HG02610 (cell line): ENCODE data around the gene CA10.

Source experiments
- ATAC-seq: cut with Tn5 transposase; IDR thresholded peaks from one replicate; pipeline ENCODE4 v1.9.1; 2021; ENCODE audit warnings: mild to moderate bottlenecking, moderate library complexity; ENCODE audit not compliant: unreplicated experiment

Gene CA10

DNA sequence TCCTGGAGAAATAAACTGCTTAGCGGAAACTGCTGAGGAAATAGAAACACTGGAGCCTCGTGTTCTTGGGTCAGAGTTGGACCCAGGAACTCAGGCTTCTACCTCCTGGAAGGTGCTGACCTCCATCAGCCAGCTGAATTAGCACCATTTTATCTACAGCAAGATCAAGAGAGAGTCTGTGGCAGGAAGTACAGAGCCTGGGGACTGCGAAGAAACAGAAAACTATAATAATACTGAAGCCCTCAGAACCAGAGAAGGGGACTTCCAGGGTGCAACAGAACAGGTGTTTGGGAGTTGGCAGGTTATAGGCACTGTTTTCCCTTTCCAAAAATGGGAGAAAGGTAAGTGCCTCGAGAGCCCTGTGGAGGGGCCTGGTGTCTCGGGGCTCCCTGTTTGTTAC is 379.7 kb downstream of the CA10 start:
- no peak for ATAC-seq

DNA sequence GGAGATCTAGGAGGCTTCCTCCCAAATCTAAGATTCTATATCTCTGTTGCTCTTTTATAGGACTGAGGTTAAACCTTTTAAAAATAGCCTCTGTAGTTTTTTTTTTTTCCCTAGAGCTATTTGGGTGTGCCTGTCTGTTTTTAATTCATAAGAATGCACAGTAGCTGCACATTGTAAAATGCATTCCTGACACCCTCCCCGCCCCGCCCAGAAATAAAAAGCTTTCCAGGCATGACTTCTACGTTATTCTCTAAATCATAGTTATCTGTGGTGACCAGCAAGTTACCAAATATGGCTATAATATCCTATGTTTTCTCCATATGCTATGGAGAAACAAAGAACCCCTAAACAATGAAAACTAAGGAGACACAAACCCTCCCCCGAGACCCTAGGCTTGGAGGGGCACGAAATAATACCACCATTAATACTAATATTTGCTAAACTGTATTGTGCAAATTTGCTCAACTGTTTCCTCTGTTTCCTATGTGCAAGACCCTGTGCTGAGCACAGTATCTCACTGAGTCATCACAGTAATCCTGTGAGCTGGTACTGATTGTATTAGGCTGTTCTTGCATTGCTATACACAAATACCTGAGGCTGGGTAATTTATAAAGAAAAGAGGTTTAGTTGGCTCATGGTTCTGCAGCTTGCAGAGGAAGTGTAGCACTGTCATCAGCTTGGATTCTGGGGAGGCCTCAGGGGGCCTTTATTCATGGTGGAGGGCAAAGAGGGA is 388.3 kb downstream of the CA10 start:
- no peak for ATAC-seq

DNA sequence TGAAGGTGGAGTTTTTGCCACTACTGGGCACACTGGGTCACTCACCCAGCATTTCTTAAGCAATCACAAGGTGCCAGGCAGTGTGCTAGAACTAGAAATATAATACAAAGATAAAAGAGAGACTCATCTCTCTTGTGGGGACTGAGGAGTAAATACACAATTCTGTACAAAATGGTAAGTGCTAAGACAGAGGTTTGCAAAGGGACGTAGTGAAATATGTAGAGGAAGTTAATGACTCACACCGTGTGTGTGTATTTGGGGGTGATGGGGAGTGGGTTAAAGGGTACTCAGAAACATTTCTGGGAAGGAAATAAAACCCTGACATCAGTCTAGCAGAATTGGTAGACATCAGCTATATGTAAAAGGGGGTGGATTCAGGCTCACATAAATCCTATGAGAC is 389.3 kb downstream of the CA10 start:
- no peak for ATAC-seq

DNA sequence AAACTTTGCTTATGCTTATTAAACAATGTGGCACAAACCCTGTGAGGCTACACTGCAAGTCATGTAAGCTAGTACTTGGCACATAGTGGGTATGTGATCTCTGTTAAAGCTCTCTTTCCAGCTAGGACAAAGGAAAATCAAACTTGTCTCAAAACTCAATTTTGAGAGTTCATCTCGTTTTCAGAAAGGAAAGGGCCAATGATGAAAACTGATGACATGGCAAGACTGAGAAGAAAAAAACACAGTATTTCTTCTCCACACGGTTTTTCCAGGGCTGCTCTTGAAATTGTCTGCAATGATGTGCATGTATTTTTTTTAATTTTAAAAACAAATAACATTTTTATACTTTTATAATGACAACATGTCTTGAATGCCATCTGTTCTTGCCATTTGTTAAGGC is 389.8 kb downstream of the CA10 start:
- no peak for ATAC-seq

DNA sequence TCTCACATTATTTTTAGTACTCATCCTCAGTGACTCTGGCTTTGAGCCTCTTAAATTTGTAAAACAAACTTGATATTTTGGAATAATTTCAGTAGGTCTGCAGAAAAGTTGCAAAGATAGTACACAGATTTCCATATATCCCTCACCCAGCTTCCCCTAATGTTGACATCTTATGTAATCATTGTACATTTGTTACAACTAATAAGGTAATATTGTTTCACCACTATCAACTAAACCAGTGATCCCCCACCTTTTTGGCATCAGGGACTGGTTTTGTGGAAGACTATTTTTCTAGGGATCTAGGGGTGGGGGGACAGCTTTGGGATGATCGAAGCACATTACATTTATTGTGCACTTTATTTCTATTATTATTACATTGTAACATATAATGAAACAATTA is 391.2 kb downstream of the CA10 start:
- no peak for ATAC-seq

DNA sequence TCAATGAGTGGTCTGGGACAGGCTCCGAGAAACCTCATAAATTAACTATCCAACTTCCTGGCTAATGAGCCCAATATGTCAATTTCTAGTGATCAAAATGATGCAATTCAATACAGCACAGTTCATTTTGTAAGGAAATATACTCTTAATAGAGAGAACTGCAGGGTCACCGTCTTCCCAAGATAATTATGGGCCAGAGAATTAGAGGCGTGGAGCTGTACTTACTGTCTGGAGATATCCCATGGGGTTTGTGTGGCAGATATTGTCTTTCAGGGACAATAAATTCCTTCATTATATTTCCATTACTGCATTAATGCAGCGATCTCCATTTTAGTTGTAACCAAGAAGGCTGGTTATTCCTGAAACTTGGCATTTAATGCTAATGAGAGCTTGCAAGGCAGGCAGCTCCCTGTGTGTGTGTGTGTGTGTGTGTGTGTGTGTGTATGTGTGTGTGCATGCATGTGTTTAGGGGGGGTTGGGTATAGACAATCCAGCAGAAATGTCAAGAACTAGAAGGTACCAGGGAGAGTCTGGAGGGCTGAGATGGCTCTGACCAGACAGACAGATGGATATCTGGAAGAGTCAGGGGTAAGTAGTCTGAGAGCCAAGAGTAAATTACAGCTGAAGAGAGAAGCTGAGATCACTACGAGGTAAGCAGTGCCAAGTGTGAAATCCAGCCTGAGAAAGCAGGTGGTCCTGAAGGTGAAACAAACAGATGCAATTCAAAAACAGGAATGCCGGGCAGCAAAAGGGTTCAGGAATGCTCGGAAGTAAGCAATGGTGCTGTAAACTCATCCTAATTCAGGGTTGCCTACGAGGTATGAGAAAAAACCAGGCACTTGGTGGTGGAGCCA is 393.0 kb downstream of the CA10 start:
- ATAC-seq = no peak

DNA sequence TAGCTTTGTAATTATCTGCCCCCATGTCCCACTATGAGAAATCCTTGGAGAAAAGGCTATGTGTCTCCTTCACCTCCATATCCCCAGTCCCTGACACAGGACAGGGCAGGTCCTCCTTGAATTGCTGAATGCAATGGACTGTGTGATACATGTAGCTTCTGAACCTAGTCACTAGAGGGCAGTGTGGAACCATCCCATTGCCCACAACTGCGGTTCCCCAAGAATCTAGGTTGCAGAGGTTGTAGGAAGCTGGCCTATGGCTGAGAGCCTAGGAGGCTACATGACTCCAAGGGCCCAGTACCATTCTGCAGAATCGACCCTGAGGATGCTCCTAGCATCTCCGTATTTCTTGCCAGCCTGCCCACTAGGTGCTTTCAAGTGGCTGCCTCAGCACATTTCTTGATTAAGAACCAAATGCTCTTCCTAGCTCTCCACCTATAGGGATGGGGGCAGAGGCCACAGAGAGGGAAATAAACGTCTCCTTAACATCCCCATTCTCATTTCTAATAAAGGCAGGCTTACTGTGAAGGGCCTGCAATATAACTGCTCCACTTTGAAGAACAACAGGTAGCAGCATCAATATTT is 394.0 kb downstream of the CA10 start:
- ATAC-seq = peak; percentile 94

DNA sequence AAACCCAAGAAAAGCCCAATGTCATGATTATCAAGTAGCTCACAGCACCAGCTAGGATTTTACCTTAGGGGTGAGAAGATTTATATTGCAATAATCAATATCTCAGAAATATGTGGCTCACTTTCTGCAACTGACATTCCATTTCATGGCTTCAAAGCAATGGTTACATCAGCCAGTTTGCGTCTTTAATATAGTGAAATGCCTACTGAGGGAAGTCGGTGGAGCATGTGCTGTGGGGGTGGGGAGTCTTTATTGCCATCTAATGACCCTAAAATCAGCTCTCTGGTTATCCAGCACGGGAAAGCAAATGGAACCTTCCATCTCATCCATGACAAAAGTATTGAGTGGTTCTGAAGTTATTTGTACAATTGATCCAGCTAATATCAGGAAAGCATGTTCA is 395.5 kb downstream of the CA10 start:
- ATAC-seq = no peak

DNA sequence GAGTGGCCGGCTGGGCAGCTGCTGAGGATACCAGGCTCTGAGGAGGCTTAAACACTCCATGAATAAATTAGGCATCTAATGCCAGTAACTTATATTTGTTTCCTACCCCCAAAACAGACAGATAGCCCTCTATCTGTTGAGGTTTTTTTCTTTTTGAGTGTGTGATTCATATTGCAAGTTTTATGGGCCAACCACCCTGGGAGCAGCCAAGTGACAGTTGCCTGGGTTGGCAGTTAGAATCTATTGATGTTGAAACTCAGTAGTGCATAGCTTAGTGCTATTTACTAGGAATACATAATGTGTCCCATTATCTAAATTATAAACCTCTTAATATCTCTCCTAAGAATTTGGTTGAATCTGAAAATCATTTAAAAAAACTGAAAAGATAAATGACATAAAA is 397.4 kb downstream of the CA10 start:
- no peak for ATAC-seq

DNA sequence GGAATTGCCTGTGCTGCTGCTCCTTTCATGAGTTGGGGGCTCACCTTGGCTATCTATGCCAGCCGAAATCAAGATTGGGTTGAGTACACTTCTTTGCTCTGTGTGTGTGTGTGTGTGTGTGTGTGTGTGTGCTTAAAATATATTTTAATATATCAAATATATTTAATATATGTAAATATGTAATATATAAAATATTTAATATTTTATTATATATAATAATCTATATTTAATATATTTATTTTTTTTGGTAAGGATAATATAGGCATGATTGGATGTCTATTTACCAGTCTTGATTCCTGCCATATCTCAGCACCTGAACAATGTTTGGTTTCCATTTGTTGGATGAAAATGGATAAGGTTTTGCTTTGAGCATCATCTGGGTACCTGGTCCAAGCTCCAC is 399.3 kb downstream of the CA10 start:
- ATAC-seq = no peak

DNA sequence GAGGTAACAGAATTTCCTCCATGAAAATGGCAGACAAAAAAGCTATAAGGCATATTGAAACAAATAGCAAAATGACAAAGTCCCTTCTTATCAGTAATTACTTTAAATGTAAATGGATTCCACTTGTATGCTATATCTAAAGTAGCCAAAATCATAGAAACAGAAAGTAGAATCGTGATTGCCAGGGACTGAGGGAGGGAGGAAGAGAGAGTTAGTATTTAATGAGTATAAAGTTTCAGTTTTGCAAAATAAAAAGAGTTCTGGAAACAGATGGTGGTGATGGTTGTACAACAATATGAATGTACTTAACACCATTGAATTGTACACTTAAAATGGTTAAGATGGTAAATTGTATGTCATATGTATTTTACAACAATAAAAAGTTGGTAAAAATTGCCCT is 407.4 kb downstream of the CA10 start:
- no peak for ATAC-seq

DNA sequence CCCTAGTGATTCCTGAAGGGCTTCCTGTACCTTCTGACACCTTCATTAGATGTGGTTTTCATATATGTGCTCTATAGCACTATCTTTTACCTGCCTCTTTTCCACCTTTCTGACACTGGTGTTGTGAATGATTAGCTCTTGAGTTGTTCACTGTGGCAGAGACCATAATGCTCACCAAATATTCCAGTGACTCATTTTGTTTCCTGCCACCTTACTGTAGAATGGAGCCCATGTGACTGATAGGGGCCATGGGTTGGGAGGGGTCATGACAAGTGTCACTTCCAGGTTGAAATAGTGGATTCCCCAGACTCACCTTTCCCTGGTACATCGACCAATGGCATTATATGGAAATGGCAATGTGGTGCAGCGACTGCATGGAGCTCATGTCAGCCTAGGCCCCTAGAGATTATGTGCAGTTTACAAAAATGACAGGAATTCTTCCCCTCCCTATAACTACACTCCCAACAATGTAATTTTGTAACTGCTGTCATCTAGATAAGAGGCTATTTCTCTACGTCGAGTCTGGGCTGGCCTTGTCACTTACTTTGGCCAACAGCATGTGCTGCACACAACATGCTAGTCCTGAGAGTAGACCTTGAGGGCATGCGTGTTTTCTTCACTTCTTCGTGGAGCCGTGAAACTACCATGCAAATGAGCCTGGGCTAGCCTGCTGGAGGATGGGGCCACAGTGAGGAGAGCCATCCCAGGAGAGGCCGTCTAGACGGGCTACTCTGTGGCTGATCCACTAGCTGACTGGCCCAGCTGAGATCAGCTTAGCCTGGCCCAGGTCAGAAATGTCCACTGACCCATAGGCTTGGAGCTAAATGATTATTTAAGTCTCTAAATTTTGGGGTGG is 409.5 kb downstream of the CA10 start:
- ATAC-seq = peak; percentile 35

DNA sequence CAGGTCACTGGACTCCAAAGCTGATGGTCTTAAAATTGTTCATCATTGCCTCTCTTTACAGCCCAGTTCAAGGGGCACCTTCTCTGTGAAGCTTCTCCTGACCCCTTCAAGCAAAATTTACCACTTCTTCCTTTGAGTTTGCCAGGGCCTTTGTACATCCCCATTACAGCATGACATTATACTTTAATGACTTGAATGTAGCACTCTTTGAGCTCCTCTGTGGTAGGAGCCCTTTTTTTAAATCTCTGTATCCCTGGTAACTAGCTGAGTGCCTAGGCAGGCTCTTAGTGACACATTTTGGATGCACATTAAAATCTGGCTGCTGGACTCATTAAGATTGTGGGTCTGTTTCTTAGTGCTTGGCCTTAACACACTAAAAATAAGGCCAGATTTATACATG is 412.1 kb downstream of the CA10 start:
- no peak for ATAC-seq

DNA sequence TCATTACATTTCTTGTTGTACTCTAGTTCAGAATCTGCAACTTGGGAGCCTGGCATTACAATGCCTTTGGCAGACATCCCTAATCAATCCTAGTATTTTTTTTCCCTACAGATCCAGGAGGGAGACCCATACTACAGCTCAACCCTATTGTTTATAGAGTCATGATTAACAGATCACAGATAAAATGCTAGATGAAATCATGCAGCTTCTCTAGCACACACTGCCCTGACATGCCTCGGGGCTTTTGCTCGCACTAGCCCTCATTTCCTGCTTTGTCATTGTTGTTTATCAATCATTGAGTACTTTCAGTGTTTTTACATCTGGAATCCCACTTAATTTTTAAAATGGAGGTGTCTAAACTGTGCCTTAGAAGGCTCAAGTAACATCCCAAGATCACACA is 412.5 kb downstream of the CA10 start:
- ATAC-seq = no peak

DNA sequence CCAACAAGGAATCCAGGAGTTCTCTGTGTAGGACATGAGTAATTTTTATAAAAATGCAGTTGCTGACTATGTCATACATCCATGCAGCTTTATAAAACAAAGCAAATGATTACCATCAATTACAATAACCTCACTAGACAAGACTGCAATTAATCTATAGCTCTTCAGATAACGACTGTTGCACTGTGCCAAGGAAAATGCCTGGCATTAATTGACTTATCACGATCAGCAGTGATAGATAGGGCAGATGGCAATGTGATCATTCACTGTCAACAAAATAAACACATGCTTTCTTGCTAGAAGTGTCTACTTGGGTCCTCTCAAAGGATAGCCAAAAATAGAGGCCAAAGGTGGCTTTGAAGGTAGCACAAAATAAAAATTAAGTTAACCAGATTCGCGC is 415.0 kb downstream of the CA10 start:
- no peak for ATAC-seq

DNA sequence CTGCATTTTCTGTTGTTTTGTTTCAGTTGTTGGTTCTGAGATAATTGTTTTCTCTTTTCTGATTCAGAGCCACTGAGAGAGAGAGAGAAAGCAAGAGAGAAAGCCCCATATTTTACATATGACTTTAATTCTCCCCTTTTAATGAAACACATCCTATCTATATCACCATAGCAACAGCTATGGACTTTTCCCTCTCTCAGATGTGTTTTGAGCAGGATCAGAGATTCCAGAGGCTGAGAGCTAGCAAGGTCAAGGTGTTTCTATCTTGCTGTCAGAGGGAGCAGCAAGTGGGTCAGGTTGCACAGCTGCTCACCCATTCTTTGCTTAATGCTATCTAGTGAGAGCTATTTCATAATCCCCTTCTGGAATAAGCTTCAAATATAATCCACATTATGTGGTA is 415.9 kb downstream of the CA10 start:
- no peak for ATAC-seq

DNA sequence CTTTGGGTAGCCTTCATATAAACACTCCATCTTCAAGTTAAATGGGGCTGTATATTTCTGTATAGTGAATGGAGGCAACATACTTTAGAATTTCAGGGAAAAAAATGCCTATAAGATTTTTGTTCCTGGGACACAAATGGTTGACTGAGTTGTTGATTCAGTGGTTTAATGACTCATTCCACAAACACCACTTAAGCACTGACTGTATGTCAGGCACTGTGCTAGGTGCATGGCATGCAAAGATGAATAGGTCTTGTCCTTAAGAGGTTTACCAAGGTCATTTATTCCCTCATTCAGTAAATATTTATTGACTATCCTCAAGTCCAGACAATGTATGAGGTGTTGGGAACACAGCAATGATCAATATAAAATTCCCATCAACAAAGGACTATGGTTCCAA is 417.1 kb downstream of the CA10 start:
- ATAC-seq = no peak

DNA sequence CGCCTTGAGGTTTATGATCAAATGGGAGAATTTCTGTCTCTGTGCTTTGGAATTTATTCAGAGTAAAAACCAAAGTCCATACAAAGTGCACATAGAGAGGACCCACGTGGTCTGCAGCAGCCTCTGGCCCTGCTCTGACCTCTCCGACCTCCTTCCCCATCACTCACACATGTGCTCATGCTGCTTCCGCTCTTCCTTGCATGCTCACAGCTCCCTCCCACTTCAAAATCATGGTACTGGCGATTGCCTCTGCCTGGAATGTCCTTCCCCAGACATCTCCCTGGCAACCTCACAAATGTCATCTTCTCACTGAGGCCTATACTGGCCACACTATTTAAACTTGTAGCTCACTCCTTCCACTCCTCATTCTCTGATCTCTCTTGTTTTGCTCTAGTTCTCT is 418.0 kb downstream of the CA10 start:
- ATAC-seq = no peak

DNA sequence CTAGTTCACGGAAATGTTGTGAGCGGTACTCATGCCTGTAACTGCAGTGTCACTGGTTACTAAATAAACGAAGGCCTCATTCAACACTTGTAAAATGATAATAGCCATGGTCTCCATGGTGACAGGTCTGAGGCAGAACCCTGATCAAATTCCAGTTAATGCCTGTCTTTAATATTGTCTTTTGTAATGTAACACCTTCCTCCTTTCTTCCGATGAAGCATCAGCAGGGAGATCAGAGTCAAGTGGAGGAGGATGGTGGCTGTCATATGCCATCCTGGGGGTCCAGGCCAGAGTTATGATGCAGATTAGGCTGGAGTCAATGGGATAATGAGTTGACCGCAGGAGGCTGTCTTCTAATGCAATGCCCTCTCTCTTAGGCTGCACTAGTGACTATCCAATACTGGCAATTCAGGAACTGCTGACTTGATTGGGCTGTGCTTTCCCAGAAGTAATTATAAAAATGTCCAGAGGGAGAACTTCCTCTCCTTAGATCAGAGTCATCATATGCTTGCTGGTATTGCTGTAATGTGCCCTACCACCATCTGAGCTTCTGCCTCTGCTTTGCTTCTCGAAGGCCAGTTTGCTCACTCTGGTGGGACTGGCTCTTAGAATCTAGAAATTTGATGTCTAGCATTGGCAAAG is 419.1 kb downstream of the CA10 start:
- ATAC-seq = no peak

DNA sequence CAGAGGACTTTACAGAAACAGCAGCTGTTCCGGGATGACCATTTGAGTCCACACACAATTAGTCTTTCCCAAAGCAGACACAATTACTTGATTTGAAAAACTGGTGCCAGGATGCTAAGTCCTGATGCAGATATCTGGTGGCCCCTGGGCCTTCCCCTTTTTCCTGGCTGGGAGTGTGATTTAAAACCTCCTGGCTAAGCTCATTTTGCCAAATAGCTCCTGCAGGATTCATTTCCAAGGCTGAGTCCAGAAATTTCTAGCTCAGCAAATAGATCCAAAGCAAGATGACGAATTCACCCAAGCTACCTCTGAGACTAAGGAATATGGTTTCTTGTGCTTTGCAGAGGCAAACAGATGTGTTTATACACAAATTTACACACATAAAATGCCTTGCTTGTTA is 422.2 kb downstream of the CA10 start:
- no peak for ATAC-seq

DNA sequence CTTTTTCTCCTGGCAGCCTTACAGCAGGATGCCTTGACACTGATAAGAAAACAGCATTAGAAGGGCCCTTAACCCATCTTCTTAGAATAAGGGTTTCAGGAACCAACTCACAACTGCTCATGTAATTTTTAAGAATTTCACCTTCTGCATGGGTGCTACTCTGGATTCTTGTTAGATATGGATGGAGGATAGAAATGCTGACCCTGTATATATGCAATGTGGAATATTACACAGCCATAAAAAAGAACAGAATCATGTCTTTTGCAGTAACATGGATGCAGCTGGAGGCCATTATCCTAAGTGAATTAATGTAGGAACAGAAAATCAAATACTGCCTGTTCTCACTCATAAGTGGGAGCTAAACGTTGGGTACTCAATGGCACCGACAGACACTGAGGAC is 423.5 kb downstream of the CA10 start:
- ATAC-seq = no peak
